Testis (tissue), 2 donors: ENCODE measurements around the gene CTBS.

Experiments used
- POLR2A ChIP-seq: fragments of 450-650 bp; IDR thresholded peaks from one replicate; pipeline ENCODE4 v1.6.1; 2017; ENCODE audit warnings: antibody characterized with exemption, mild to moderate bottlenecking, moderate library complexity
- TF ChIP-seq, protein P1 (sequence below), 3 experiments: fragments of 450-650 bp in 2 of 3; fragments of 200-600 bp in 1 of 3; sonication (generic) in 1 of 3; IDR thresholded peaks; one replicate each; pipeline ENCODE4 v1.5.1; 2016 to 2019; ENCODE audit warnings: antibody characterized with exemption in 3 of 3, mild to moderate bottlenecking in 2 of 3, moderate library complexity in 1 of 3

DNA sequence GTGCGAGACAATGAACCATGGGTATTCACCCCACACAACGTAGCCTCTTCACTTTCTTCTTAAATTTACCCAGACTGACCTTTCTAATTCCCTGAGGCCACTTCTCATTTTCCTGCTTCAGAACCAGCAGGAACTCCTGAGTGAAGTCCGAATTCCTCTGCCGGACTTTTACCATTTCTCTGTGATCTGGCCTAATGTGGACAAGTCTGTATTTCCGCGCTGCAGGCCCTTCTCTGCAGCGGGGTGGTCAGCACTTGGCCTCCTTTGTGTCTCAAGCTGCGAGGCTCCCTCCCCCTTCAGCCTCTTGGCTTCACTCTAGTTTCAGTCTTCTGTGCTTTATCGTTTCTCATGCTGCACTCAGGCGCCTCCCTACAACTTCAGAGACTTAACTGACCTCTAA, 9.4 kb upstream of the CTBS start:
- TF ChIP-seq, protein P1, sequence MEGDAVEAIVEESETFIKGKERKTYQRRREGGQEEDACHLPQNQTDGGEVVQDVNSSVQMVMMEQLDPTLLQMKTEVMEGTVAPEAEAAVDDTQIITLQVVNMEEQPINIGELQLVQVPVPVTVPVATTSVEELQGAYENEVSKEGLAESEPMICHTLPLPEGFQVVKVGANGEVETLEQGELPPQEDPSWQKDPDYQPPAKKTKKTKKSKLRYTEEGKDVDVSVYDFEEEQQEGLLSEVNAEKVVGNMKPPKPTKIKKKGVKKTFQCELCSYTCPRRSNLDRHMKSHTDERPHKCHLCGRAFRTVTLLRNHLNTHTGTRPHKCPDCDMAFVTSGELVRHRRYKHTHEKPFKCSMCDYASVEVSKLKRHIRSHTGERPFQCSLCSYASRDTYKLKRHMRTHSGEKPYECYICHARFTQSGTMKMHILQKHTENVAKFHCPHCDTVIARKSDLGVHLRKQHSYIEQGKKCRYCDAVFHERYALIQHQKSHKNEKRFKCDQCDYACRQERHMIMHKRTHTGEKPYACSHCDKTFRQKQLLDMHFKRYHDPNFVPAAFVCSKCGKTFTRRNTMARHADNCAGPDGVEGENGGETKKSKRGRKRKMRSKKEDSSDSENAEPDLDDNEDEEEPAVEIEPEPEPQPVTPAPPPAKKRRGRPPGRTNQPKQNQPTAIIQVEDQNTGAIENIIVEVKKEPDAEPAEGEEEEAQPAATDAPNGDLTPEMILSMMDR (IDR thresholded peaks at IDR 0.05), result no peak
- no peak for TF ChIP-seq POLR2A
